NK-92 treated with Interleukin-12 subunit alpha and Interleukin-12 subunit beta, amount 100 ng/mL, for 24 hours (cell line): ENCODE measurements around the gene CORIN.
"Not testable (repeated sequence)": the region's sequence is repeated elsewhere in the genome, so short reads cannot be mapped to it uniquely, and the experiment has no call there.

Experiments
- DNase-seq: peaks from one replicate; lab custom pipeline; 2025; lab: John Stamatoyannopoulos, UW

Gene CORIN

GRCh38 chr4:47721485-47721884 is 116.4 kb downstream of the CORIN start:
- no peak for DNase-seq

GRCh38 chr4:47720787-47721186 is 117.1 kb downstream of the CORIN start:
- no peak for DNase-seq

GRCh38 chr4:47719576-47719975 is 118.3 kb downstream of the CORIN start:
- DNase-seq: no peak

- DNase-seq: no peak
Observed at GRCh38 chr4:47718696-47719095, 119.2 kb downstream of the CORIN start.

- no peak for DNase-seq
Observed at GRCh38 chr4:47717188-47717587, 120.7 kb downstream of the CORIN start.

- no peak for DNase-seq
Observed at GRCh38 chr4:47715716-47716416, 122.0 kb downstream of the CORIN start.

- no peak for DNase-seq
Observed at GRCh38 chr4:47714269-47714668, 123.6 kb downstream of the CORIN start.

- DNase-seq: no peak
Observed at GRCh38 chr4:47713129-47713834, 124.6 kb downstream of the CORIN start.

- DNase-seq: no peak
Observed at GRCh38 chr4:47711646-47712045, 126.2 kb downstream of the CORIN start.

- DNase-seq: no peak
Observed at GRCh38 chr4:47711183-47711582, 126.7 kb downstream of the CORIN start.

GRCh38 chr4:47706352-47706751 is 131.5 kb downstream of the CORIN start:
- not testable (repeated sequence) for DNase-seq

- no peak for DNase-seq
Observed at GRCh38 chr4:47705326-47705981, 132.4 kb downstream of the CORIN start.

- no peak for DNase-seq
Observed at GRCh38 chr4:47704693-47705325, 133.1 kb downstream of the CORIN start.

- DNase-seq: no peak
Observed at GRCh38 chr4:47703956-47704355, 133.9 kb downstream of the CORIN start.

- DNase-seq: no peak
Observed at GRCh38 chr4:47703008-47703407, 134.9 kb downstream of the CORIN start.

GRCh38 chr4:47701286-47701685 is 136.6 kb downstream of the CORIN start:
- no peak for DNase-seq

GRCh38 chr4:47698837-47699236 is 139.0 kb downstream of the CORIN start:
- no peak for DNase-seq

GRCh38 chr4:47696823-47697222 is 141.0 kb downstream of the CORIN start:
- DNase-seq: no peak

- DNase-seq: no peak
Observed at GRCh38 chr4:47695260-47695659, 142.6 kb downstream of the CORIN start.

GRCh38 chr4:47694322-47694721 is 143.5 kb downstream of the CORIN start:
- DNase-seq: no peak

- DNase-seq: no peak
Observed at GRCh38 chr4:47692691-47693090, 145.2 kb downstream of the CORIN start.

- DNase-seq: not testable (repeated sequence)
Observed at GRCh38 chr4:47691757-47692383, 146.0 kb downstream of the CORIN start.
